Endometrial microvascular endothelial cells (primary cell): ENCODE measurements around the gene CAMK2A. TPM values are rescaled to one million over a fixed set of nuclear protein-coding genes. Genes with fewer than 3 reads are reported as not detected.

Experiments
- in situ Hi-C: cut with HindIII; loops from 2 replicates; pipeline ENCODE4 v1.10.0; 2017; ENCODE audit warnings: low sequenced_read_pairs, low pct_unique_long_range_greater_than_20kb; ENCODE audit errors: inconsistent ontology term
- total RNA-seq: library from RNA; depleted of rRNA; stranded (reverse); fragments of >200 nt; gene quantifications from one replicate; pipeline ENCODE4 v1.2.3, GENCODE V29; 2015; ENCODE audit errors: inconsistent ontology term

Gene CAMK2A
- total RNA-seq, 1 donor from 2014 or later, result not detected

DNA sequence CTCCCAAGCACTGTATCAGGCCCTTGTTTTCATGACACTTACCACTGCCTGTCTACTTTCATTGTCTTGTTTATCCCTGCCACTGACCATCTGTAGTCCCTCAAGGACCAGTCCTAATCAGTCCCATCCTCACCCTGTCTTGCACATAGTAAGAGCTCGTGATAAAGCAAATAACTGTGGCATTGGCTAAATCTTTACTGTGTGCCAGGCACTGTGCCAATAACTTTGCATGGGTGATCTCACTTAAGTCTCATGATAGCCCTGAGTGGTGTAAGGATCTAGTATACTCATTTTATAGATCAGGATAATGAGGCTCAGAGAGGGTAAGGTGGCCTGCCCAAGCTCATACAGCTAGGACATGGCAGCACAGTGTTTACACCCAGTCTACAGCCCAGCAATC, 117.4 kb downstream of the CAMK2A start:
- in situ Hi-C loops, result no loop called here

Other genes with a start within 250 kb of the CAMK2A start
- gene CSF1R, start 203.2 kb downstream of the CAMK2A start, total RNA-seq, result not detected
- gene PDGFRB, start 133.9 kb downstream of the CAMK2A start, total RNA-seq, result 2.8 TPM
- gene CDX1, start 123.0 kb downstream of the CAMK2A start, total RNA-seq, result not detected
- not detected for gene SLC6A7, start 99.7 kb downstream of the CAMK2A start, total RNA-seq
- gene ARSI, start 13.1 kb upstream of the CAMK2A start, total RNA-seq, result 0.28 TPM
- 43.2 TPM for gene TCOF1, start 67.9 kb upstream of the CAMK2A start, total RNA-seq
- 9.4 TPM for gene CD74, start 123.1 kb upstream of the CAMK2A start, total RNA-seq
- gene RPS14, start 160.0 kb upstream of the CAMK2A start, total RNA-seq, result 2,208 TPM
- 151 TPM for gene NDST1, start 218.4 kb upstream of the CAMK2A start, total RNA-seq